BLaER1 (cell line): ENCODE measurements around the gene SLC24A2.
"Not testable (repeated sequence)": the region's sequence is repeated elsewhere in the genome, so short reads cannot be mapped to it uniquely, and the experiment has no call there.

Source experiments
- H3K27ac ChIP-seq: shearing (Covaris generic); formaldehyde crosslinking; 2 replicates; pipeline ENCODE4 v1.8.1; 2022
- H3K27me3 ChIP-seq: shearing (Covaris generic); formaldehyde crosslinking; 2 replicates; pipeline ENCODE4 v1.8.1; 2022
- H3K36me3 ChIP-seq: shearing (Covaris generic); formaldehyde crosslinking; 2 replicates; pipeline ENCODE4 v1.8.1; 2022
- H3K4me1 ChIP-seq: shearing (Covaris generic); formaldehyde crosslinking; 2 replicates; pipeline ENCODE4 v1.8.1; 2022
- H3K4me2 ChIP-seq: shearing (Covaris generic); formaldehyde crosslinking; 2 replicates; pipeline ENCODE4 v1.8.1; 2022
- H3K4me3 ChIP-seq: shearing (Covaris generic); formaldehyde crosslinking; 2 replicates; pipeline ENCODE4 v1.8.1; 2022
- H3K9ac ChIP-seq: shearing (Covaris generic); formaldehyde crosslinking; 2 replicates; pipeline ENCODE4 v1.8.1; 2022
- H3K9me3 ChIP-seq: shearing (Covaris generic); formaldehyde crosslinking; 2 replicates; pipeline ENCODE4 v1.8.1; 2022
- H4K20me1 ChIP-seq: shearing (Covaris generic); formaldehyde crosslinking; 2 replicates; pipeline ENCODE4 v1.8.1; 2022
- Cebpa-rat ChIP-seq: shearing (Covaris generic); IDR thresholded peaks from 2 replicates; pipeline ENCODE4 v1.8.1; 2022

SLC24A2 gene

GRCh38 chr9:19788614-19789271 is at the start of gene SLC24A2:
SLC24A2 (minus strand) TSS chr9:19789037.
- H4K20me1 ChIP-seq: no peaks in the 10 kb centered on the region
- H3K36me3 ChIP-seq: no peaks in the 10 kb centered on the region
- no peak within 1 kb of the TSS for H3K4me3 ChIP-seq
- H3K9me3 ChIP-seq: peaks cover 17% of the 10 kb centered on the region
- no peak within 1 kb of the TSS for H3K9ac ChIP-seq
- no peak within 1 kb of the TSS for H3K4me2 ChIP-seq
- no peak within 1 kb of the TSS for H3K27ac ChIP-seq
- no peak for TF ChIP-seq Cebpa-rat
- no peaks in the 10 kb centered on the region for H3K4me1 ChIP-seq
- H3K27me3 ChIP-seq: no peaks in the 10 kb centered on the region

- H3K9ac ChIP-seq, H3K27ac ChIP-seq, H3K4me1 ChIP-seq, H3K9me3 ChIP-seq, H4K20me1 ChIP-seq, H3K27me3 ChIP-seq, H3K36me3 ChIP-seq, H3K4me2 ChIP-seq, H3K4me3 ChIP-seq: not testable (repeated sequence)
These were observed 44.5 kb upstream of the SLC24A2 start for GRCh38 chr9:19833331-19833730.

GRCh38 chr9:19830796-19831195 is 42.0 kb upstream of the SLC24A2 start:
- no peaks in the 10 kb centered on the region for H4K20me1 ChIP-seq
- H3K36me3 ChIP-seq: no peaks in the 10 kb centered on the region
- no peak overlapping the region for H3K9ac ChIP-seq
- no peaks in the 10 kb centered on the region for H3K4me1 ChIP-seq
- H3K4me2 ChIP-seq: no peak overlapping the region
- TF ChIP-seq Cebpa-rat: 0 out of 2 replicates have a peak, but pooled peaks have one; percentile 20
- no peak overlapping the region for H3K4me3 ChIP-seq
- peaks cover 7% of the 10 kb centered on the region; the same call in 1 of the 2 replicates for H3K9me3 ChIP-seq
- no peaks in the 10 kb centered on the region for H3K27me3 ChIP-seq
- H3K27ac ChIP-seq: no peak overlapping the region

GRCh38 chr9:19828576-19829109 is 39.8 kb upstream of the SLC24A2 start:
- H3K27me3 ChIP-seq: no peaks in the 10 kb centered on the region
- H3K27ac ChIP-seq: no peak overlapping the region
- no peaks in the 10 kb centered on the region for H4K20me1 ChIP-seq
- TF ChIP-seq Cebpa-rat: no peak
- no peak overlapping the region for H3K9ac ChIP-seq
- H3K4me3 ChIP-seq: no peak overlapping the region
- no peaks in the 10 kb centered on the region for H3K4me1 ChIP-seq
- H3K4me2 ChIP-seq: no peak overlapping the region
- H3K36me3 ChIP-seq: no peaks in the 10 kb centered on the region
- H3K9me3 ChIP-seq: peaks cover 7% of the 10 kb centered on the region; the same call in 1 of the 2 replicates

GRCh38 chr9:19816769-19817168 is 27.9 kb upstream of the SLC24A2 start:
- no peak overlapping the region for H3K9ac ChIP-seq
- H4K20me1 ChIP-seq: no peaks in the 10 kb centered on the region
- no peaks in the 10 kb centered on the region for H3K36me3 ChIP-seq
- no peaks in the 10 kb centered on the region for H3K27me3 ChIP-seq
- peaks cover 25% of the 10 kb centered on the region for H3K9me3 ChIP-seq
- H3K4me1 ChIP-seq: no peaks in the 10 kb centered on the region
- no peak overlapping the region for H3K4me3 ChIP-seq
- TF ChIP-seq Cebpa-rat: no peak
- no peak overlapping the region for H3K27ac ChIP-seq
- H3K4me2 ChIP-seq: no peak overlapping the region

- Histone ChIP-seq H3K4me2 (no peak overlapping the region), H3K36me3 (no peaks in the 10 kb centered on the region), H3K27me3 (no peaks in the 10 kb centered on the region), H3K9me3 (peaks cover 19% of the 10 kb centered on the region), H3K9ac (no peak overlapping the region), H3K4me3 (no peak overlapping the region), H3K4me1 (no peaks in the 10 kb centered on the region), H4K20me1 (no peaks in the 10 kb centered on the region), H3K27ac (no peak overlapping the region)
- TF ChIP-seq Cebpa-rat: no peak
These were observed 23.4 kb upstream of the SLC24A2 start for GRCh38 chr9:19812194-19812593.

- peaks cover 5% of the 10 kb centered on the region; the same call in 1 of the 2 replicates for H3K9me3 ChIP-seq
- no peaks in the 10 kb centered on the region for H3K4me1 ChIP-seq
- no peak overlapping the region for H3K4me3 ChIP-seq
- TF ChIP-seq Cebpa-rat: no peak
- H3K9ac ChIP-seq: no peak overlapping the region
- H3K4me2 ChIP-seq: no peak overlapping the region
- H3K27me3 ChIP-seq: no peaks in the 10 kb centered on the region
- H3K27ac ChIP-seq: no peak overlapping the region
- H4K20me1 ChIP-seq: no peaks in the 10 kb centered on the region
- no peaks in the 10 kb centered on the region for H3K36me3 ChIP-seq
These were observed 20.8 kb upstream of the SLC24A2 start for GRCh38 chr9:19809422-19810269.

- no peaks in the 10 kb centered on the region for H3K4me1 ChIP-seq
- no peak overlapping the region for H3K9ac ChIP-seq
- no peaks in the 10 kb centered on the region for H4K20me1 ChIP-seq
- no peak overlapping the region for H3K4me2 ChIP-seq
- H3K27ac ChIP-seq: no peak overlapping the region
- no peak for TF ChIP-seq Cebpa-rat
- H3K27me3 ChIP-seq: no peaks in the 10 kb centered on the region
- no peaks in the 10 kb centered on the region for H3K36me3 ChIP-seq
- no peaks in the 10 kb centered on the region for H3K9me3 ChIP-seq
- no peak overlapping the region for H3K4me3 ChIP-seq
These were observed 18.5 kb upstream of the SLC24A2 start for GRCh38 chr9:19807182-19807892.

GRCh38 chr9:19804431-19804830 is 15.6 kb upstream of the SLC24A2 start:
- TF ChIP-seq Cebpa-rat: no peak
- Histone ChIP-seq H3K27me3 (no peaks in the 10 kb centered on the region), H3K36me3 (no peaks in the 10 kb centered on the region), H3K4me1 (no peaks in the 10 kb centered on the region), H3K9ac (no peak overlapping the region), H4K20me1 (no peaks in the 10 kb centered on the region), H3K4me2 (no peak overlapping the region), H3K27ac (no peak overlapping the region), H3K4me3 (no peak overlapping the region), H3K9me3 (no peaks in the 10 kb centered on the region)
